Cortex of kidney (tissue), 1 donor: ENCODE measurements around the gene RNF114.
"Not testable (repeated sequence)": the region's sequence is repeated elsewhere in the genome, so short reads cannot be mapped to it uniquely, and the experiment has no call there.

Experiments
- DNase-seq: peaks from one replicate; lab custom pipeline; 2025; lab: John Stamatoyannopoulos, UW

RNF114 gene

DNA sequence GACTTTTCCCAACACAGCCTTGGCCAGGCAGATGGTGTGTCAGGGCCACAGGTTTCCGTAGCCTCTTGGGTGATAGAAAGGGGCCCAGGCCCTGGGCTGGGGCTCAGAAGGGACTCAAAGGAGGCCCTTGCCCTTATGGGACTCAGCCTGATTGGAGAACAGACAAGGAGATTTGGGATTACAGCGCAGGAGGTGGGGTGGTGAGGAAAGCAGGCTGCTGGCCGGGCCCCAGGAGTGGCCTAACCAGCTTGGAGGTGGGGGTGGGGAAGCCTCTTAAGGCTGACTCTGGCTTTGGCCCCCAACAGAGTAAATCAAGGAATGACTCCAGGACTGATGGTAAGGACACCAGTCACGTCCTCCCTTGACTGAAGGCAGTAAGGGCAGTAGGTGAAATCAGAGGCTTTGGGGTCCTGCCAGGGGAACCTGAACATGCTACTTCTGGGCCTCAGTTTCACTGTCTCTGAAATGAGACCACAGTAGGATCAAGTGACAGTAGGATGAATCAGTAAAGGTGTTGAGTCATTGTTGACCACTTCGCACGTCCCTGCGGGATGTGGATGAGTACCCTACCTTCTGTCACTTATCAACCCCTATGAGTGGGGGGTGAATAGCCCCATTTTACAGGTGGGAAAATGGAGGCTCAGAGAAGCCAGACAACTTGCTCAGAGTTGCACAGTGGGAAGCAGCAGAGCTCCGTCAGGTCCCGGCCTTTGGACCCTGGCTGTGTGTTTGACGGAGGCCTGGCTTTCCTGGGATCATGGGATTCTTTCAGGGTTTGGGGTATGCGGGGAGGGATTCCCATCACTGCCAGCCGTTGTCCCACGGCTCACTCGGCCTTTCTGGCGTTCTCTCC, 51.0 kb downstream of the RNF114 start:
- DNase-seq: no peak

DNA sequence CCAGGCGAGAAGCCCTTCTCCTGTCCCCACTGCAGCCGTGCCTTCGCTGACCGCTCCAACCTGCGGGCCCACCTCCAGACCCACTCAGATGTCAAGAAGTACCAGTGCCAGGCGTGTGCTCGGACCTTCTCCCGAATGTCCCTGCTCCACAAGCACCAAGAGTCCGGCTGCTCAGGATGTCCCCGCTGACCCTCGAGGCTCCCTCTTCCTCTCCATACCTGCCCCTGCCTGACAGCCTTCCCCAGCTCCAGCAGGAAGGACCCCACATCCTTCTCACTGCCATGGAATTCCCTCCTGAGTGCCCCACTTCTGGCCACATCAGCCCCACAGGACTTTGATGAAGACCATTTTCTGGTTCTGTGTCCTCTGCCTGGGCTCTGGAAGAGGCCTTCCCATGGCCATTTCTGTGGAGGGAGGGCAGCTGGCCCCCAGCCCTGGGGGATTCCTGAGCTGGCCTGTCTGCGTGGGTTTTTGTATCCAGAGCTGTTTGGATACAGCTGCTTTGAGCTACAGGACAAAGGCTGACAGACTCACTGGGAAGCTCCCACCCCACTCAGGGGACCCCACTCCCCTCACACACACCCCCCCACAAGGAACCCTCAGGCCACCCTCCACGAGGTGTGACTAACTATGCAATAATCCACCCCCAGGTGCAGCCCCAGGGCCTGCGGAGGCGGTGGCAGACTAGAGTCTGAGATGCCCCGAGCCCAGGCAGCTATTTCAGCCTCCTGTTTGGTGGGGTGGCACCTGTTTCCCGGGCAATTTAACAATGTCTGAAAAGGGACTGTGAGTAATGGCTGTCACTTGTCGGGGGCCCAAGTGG, 51.9 kb downstream of the RNF114 start:
- DNase-seq: no peak

DNA sequence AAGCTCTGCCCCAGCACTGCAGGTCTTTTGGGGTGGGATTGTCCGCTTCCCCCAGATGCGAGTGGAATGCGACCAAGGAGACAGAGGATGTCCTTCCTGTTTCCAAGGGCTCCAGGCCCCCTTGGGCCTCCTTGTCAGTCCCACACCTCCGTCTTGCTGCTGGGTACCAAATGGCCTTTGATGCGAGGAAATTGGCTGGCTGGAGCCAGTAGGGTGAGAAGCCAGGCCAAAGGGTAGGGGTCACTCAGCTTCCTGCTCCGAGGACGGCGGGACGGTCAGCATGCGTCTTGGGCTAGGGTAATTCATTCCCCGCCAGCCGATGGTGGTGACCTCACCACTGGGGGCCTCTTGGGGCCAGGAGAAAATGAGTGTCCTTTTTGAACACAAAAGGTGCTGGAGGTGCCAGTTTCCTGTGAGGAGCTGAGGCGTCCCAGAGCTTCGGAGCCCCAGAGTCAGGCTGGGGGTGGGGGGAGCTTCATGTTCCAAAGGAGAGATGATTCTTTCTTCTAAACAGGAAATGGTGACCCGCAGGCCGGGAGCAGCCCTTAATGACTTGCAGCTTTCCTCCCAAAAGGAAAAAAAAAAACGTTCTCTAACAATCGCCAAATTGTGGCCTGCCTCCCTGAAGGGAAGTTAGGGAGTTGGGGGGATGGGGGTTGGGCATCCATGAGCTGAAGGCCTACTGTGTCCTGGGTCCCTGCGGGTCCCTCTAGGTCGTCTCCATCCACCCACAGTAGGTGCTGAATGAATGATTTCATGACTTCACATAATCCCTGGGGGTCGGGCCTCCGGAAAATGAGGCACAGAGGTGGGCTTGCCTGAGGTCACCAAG, 53.3 kb downstream of the RNF114 start:
- no peak for DNase-seq

DNA sequence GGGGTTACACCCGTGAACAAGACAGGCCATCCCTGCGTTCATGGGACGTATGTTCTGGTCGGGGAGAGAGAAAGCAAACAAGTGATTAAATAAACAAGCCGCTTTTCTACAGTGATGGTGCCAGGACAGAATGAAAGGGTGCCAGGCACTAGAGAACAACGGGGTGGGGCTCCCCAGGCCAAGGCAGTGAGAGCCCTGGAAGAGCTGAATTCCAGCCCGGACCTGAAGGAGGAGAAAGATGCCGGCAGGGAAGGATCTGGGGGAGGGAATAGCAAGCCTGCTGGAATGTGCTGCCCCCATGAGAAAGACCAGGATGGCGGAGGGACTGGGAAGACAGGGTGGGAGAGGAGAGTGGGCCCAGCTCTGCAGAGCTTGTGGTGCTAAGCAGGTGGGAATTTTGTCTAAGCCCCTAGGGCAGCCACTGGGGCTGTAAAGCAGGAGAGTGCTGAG, 54.1 kb downstream of the RNF114 start:
- DNase-seq: no peak

DNA sequence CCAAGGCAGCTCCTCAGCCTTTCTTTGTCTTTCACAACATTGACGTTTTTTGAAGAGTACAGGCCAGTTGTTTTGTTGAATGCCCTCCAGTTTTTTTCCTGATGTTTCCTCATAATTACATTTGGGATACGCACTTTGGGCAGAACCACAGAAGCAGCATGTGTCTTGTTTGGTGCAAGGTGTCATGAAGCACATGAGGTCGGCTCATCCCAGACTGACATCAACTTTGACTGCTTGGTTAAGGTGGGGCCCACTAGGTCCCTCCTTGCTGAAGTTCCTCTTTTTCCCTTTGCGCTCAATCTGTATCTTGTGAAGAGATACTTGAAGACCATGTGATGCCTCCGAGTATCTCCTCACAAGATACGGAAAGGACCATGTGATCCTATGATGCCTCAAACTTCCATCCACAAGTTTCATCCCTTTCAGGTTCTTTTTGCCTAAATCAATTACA, 57.1 kb downstream of the RNF114 start:
- no peak for DNase-seq

DNA sequence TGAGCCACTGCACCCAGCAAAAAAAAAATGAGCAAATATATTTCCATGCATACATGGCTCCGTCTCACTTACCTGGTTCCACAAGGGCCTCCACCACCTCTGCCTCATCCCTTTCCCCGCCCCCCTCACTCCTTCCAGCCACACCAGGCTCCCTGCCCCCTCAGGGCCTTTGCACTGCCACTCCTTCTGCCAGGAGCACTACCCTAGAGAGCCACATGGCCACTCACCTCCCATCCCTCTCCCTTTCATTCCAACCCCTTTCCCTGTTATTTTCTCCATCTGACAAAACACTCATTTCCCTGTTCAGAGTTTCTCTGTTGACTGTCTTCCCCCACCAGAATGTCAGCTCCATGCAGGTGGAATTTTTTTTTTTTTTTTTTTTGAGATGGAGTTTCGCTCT, 59.4 kb downstream of the RNF114 start:
- DNase-seq: no peak

DNA sequence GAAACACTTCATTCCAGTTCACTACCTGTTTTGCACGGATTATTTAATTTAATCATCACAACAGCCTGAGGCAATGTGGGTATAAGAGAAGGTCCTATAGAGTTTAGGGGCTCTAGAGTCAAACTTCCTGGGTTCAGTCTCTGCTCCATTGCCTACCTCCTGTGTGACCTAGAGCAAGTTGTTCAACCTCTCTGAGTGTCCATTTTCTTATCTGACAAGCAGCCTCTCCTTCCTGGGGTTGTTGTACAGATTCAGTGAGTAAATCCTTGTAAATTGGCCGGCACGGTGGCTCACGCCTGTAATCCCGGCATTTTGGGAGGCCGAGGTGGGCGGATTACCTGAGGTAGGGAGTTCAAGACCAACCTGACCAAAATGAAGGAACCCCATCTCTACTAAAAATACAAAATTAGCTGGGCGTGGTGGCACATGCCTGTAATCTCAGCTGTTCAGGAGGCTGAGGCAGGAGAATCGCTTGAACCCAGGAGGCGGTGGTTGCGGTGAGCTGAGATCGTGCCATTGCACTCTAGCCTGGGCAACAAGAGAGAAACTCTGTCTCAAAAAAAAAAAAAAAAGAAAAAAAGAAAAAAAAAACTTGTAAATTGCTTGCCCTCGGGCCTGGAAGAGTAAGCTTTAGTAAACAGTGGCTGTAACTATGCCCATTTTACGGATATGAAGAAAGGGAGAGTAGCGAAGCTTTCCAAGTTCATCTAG, 62.4 kb downstream of the RNF114 start:
- DNase-seq: not testable (repeated sequence)

DNA sequence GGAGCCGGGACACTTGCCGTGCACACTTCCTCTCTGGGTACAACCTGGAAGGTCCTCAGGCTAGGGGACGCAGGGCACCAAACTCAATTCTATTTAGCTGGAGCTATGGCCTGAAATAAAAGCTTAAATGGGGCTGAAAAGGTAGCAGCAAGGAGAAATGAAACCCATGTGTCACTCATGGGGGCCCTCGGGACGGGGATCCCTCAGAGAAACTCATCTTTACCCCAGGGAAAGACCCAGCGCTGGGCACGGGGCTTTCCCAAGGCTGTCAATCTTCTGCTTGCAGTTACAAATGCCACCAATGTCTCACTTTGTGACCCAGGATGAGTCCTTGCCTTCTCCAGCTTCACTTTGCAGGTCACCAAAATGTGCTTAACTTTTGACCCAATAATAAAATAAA, 63.1 kb downstream of the RNF114 start:
- DNase-seq: no peak

DNA sequence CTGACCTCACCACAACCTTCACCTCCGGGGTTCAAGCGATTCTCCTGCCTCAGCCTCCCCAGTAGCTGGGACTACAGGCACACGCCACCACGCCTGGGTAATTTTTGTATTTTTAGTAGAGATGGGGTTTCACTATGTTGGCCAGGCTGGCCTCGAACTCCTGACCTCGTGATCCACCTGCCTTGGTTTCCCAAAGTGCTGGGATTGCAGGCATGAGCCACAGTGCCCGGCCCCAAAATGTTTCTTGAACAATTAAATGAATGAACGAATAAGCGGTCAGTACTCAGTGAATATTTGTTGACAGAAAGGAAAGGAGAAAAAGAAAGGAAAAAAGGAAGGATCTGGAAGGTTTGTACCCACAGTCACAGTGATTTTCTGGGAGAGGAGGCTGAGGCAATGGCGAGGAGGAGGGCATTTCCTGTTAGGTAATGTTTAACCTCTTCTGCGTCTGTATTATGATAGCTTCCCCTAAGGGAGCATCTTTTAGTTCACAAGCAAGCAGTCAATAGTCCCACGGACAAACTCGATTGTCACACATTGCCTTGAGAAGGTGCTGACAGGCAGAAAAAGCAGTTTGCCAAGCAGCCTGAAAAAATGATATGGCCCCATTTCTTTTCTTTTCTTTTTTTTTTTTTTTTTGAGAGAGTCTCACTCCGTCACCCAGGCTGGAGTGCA, 64.5 kb downstream of the RNF114 start:
- not testable (repeated sequence) for DNase-seq

DNA sequence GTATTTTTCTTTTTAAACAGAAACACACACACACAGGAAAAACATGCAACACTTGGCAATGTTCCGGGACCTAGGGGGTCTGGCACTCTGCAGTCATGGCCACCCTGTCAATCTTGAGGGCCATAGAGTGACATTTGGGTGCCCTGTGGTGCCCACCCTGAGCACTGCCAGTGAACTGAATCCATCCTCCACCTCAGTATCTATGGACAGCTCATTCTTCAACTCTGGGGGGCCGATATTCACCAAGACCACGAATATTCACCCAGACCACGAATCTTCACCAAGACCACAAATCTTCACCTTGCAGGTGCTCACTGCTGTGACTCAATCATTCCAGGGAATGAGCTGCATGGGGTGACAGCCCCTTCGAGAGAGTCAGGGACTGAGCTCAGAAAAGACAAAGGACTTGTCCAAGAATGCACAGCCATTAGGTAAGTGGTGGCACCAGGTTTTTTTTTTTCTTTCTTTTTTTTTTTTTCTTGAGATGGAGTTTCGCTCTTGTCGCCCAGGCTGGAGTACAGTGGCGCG, 65.7 kb downstream of the RNF114 start:
- DNase-seq: no peak

DNA sequence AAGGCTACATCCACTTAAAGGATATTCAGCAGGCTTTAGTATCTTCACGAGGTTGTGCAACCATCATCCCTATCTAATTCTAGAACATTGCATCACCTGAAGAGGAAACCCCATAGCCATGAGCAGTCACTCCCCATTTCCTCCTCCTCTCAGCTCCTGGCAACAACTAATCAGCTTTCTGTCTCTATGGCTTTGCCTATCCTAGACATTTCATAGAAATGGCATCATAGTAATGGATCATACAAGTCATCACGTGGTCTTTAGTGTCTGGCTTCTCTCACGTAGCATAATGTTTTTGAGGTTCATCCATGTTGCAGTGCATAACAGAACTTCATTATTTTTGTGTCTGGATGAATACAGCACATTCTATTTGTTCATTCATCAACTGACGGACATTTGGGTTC, 67.1 kb downstream of the RNF114 start:
- no peak for DNase-seq
